ENCODE measurements around the gene MCTP2. TPM values are rescaled to one million over a fixed set of nuclear protein-coding genes. Genes with fewer than 3 reads are reported as not detected.
"Not testable (repeated sequence)": the region's sequence is repeated elsewhere in the genome, so short reads cannot be mapped to it uniquely, and the experiment has no call there.

The MCTP2 gene
- total RNA-seq, 4 donors from 2014 or later, result 0.13 to 2.0 (median 0.43) TPM

GRCh38 chr15:94238539-94239118 is 7.3 kb downstream of the MCTP2 start:
- Histone ChIP-seq H3K4me3 (no peak overlapping the region), H3K27ac (no peak overlapping the region), H3K27me3 (no peaks in the 10 kb centered on the region), H3K36me3 (no peaks in the 10 kb centered on the region), H3K9me3 (no peaks in the 10 kb centered on the region), H3K4me1 (no peaks in the 10 kb centered on the region)
- in situ Hi-C loops (cut with MboI; ENCODE audit: low sequenced_read_pairs in 4 of 4) (no loop called here), intact Hi-C loops (cut with DNase I; ENCODE audit: low total_unique reads) (no loop called here)
- ATAC-seq (no peak), DNase-seq (no peak)
- TF ChIP-seq POLR2A (IDR thresholded peaks at IDR 0.05) (no peak), CTCF (IDR thresholded peaks at IDR 0.05 in 4 of 5, conservative IDR thresholded peaks at IDR 0.05 in 1 of 5) (no peak)

GRCh38 chr15:94239474-94239873 is 8.1 kb downstream of the MCTP2 start:
- DNase-seq (no peak), ATAC-seq (no peak)
- no peaks in the 10 kb centered on the region for H3K9me3 ChIP-seq
- H3K36me3 ChIP-seq, result no peaks in the 10 kb centered on the region
- no peaks in the 10 kb centered on the region for H3K27me3 ChIP-seq
- in situ Hi-C loops (cut with MboI; ENCODE audit: low sequenced_read_pairs in 4 of 4) (no loop called here), intact Hi-C loops (cut with DNase I; ENCODE audit: low total_unique reads) (no loop called here)
- H3K4me3 ChIP-seq, result no peak overlapping the region
- no peak for TF ChIP-seq POLR2A (IDR thresholded peaks at IDR 0.05)
- TF ChIP-seq CTCF (IDR thresholded peaks at IDR 0.05 in 4 of 5, conservative IDR thresholded peaks at IDR 0.05 in 1 of 5), result no peak
- no peak overlapping the region for H3K27ac ChIP-seq
- H3K4me1 ChIP-seq, result no peaks in the 10 kb centered on the region

GRCh38 chr15:94240480-94240879 is 9.1 kb downstream of the MCTP2 start:
- H3K4me3 ChIP-seq, result no peak overlapping the region
- DNase-seq (no peak), ATAC-seq (no peak)
- H3K36me3 ChIP-seq, result no peaks in the 10 kb centered on the region
- H3K9me3 ChIP-seq, result no peaks in the 10 kb centered on the region
- no peaks in the 10 kb centered on the region for H3K4me1 ChIP-seq
- intact Hi-C loops (cut with DNase I; ENCODE audit: low total_unique reads) (no loop called here), in situ Hi-C loops (cut with MboI; ENCODE audit: low sequenced_read_pairs in 4 of 4) (no loop called here)
- no peak for TF ChIP-seq CTCF (IDR thresholded peaks at IDR 0.05 in 4 of 5, conservative IDR thresholded peaks at IDR 0.05 in 1 of 5)
- no peak for TF ChIP-seq POLR2A (IDR thresholded peaks at IDR 0.05)
- no peaks in the 10 kb centered on the region for H3K27me3 ChIP-seq
- no peak overlapping the region for H3K27ac ChIP-seq

GRCh38 chr15:94242257-94242656 is 10.9 kb downstream of the MCTP2 start:
- Histone ChIP-seq H3K27me3 (no peaks in the 10 kb centered on the region), H3K4me1 (no peaks in the 10 kb centered on the region), H3K27ac (no peak overlapping the region), H3K36me3 (no peaks in the 10 kb centered on the region), H3K9me3 (no peaks in the 10 kb centered on the region), H3K4me3 (no peak overlapping the region)
- ATAC-seq (no peak), DNase-seq (no peak)
- intact Hi-C loops (cut with DNase I; ENCODE audit: low total_unique reads), result no loop called here
- in situ Hi-C loops (cut with MboI; ENCODE audit: low sequenced_read_pairs in 4 of 4), result no loop called here
- TF ChIP-seq CTCF (IDR thresholded peaks at IDR 0.05 in 4 of 5, conservative IDR thresholded peaks at IDR 0.05 in 1 of 5), result no peak
- no peak for TF ChIP-seq POLR2A (IDR thresholded peaks at IDR 0.05)

GRCh38 chr15:94243003-94243402 is 11.6 kb downstream of the MCTP2 start:
- intact Hi-C loops (cut with DNase I; ENCODE audit: low total_unique reads); H3K27ac ChIP-seq; in situ Hi-C loops (cut with MboI; ENCODE audit: low sequenced_read_pairs in 4 of 4); H3K4me1 ChIP-seq; ATAC-seq; H3K27me3 ChIP-seq; H3K4me3 ChIP-seq; DNase-seq; H3K36me3 ChIP-seq; H3K9me3 ChIP-seq: not testable (repeated sequence)

Measured in gastrocnemius medialis (tissue), 4 donors.